SK-N-SH (cell line): Measurements from ENCODE around the gene FIBIN. TPM values are rescaled to one million over a fixed set of nuclear protein-coding genes. Genes with fewer than 3 reads are reported as not detected.

Experiments
- CTCF ChIA-PET: fragments of 300-600, 350-600 bp; formaldehyde crosslinking; extraction: SDS; loops from one replicate; lab custom pipeline; 2021; lab: Yijun Ruan, JAX
- POLR2A ChIA-PET: fragments of 350-600 bp; sonication (Branson Sonifier 250); formaldehyde crosslinking; extraction: SDS; loops from one replicate; lab custom pipeline; 2020; ENCODE audit warnings: antibody characterized with exemption, inconsistent platforms; lab: Yijun Ruan, JAX
- DNase-seq: peaks from one replicate; pipeline ENCODE4 v3.0.0; 2012
- H2AFZ ChIP-seq: fragments of 200-600 bp; sonication (generic); 2 replicates; pipeline ENCODE4 v1.8.1; 2016; ENCODE audit warnings: antibody characterized with exemption, mild to moderate bottlenecking, low read depth
- H3F3A ChIP-seq: fragments of 200-600 bp; sonication (generic); replicated peaks from 2 replicates; pipeline ENCODE3; 2016; ENCODE audit warnings: antibody characterized with exemption, mild to moderate bottlenecking; ENCODE audit not compliant: insufficient read depth
- H3K27ac ChIP-seq, 2 experiments: fragments of 200-500 bp in 1 of 2; fragments of 200-600 bp in 1 of 2; sonication (Bioruptor generic) in 1 of 2; sonication (generic), shearing (Covaris generic) in 1 of 2; 2 replicates each; pipeline versions ENCODE4 v1.5.1 to v1.6.1; 2014 to 2016; ENCODE audit warnings: low read depth in 2 of 2, inconsistent platforms in 1 of 2, low read length in 1 of 2, mild to moderate bottlenecking in 1 of 2, mixed read lengths in 1 of 2
- H3K27me3 ChIP-seq: fragments of 200-600 bp; sonication (generic), shearing (Covaris generic); 2 replicates; pipeline ENCODE4 v1.6.1; 2016; ENCODE audit warnings: mixed run types; ENCODE audit not compliant: insufficient read depth
- H3K36me3 ChIP-seq, 2 experiments: fragments of 200-500 bp in 1 of 2; fragments of 200-600 bp in 1 of 2; sonication (Bioruptor generic) in 1 of 2; sonication (generic) in 1 of 2; replicated peaks in 1 of 2; 2 replicates each; pipeline versions ENCODE3 to v1.5.1; 2014 to 2016; ENCODE audit warnings: low read length in 1 of 2, mild to moderate bottlenecking in 1 of 2; ENCODE audit not compliant: insufficient read depth in 2 of 2, control insufficient read depth in 1 of 2
- H3K4me1 ChIP-seq, 2 experiments: fragments of 200-500 bp in 1 of 2; fragments of 200-600 bp in 1 of 2; sonication (Bioruptor generic) in 1 of 2; sonication (generic), shearing (Covaris generic) in 1 of 2; 2 replicates each; pipeline versions ENCODE4 v1.5.1 to v1.6.1; 2014 to 2016; ENCODE audit warnings: low read depth in 1 of 2, low read length in 1 of 2, mixed run types in 1 of 2; ENCODE audit not compliant: insufficient read depth in 2 of 2, control insufficient read depth in 1 of 2
- H3K4me2 ChIP-seq: fragments of 200-600 bp; sonication (generic), shearing (Covaris generic); 2 replicates; pipeline ENCODE4 v1.6.1; 2017; ENCODE audit warnings: mixed run types
- H3K4me3 ChIP-seq, 2 experiments: fragments of 200-500 bp in 1 of 2; fragments of 200-600 bp in 1 of 2; sonication (Bioruptor generic) in 1 of 2; sonication (generic), shearing (Covaris generic) in 1 of 2; 2 replicates each; pipeline versions ENCODE4 v1.5.1 to v1.8.1; 2014 to 2016; ENCODE audit warnings: low read depth in 2 of 2, inconsistent platforms in 1 of 2, low read length in 1 of 2, mild to moderate bottlenecking in 1 of 2, mixed read lengths in 1 of 2, moderate library complexity in 1 of 2
- H3K79me2 ChIP-seq: fragments of 200-600 bp; sonication (generic); 2 replicates; pipeline ENCODE4 v1.8.1; 2017; ENCODE audit warnings: mild to moderate bottlenecking; ENCODE audit not compliant: insufficient read depth
- H3K9ac ChIP-seq: fragments of 200-600 bp; sonication (generic); 2 replicates; pipeline ENCODE4 v1.6.1; 2017; ENCODE audit warnings: mixed run types
- H3K9me2 ChIP-seq: fragments of 200-600 bp; sonication (generic); 2 replicates; pipeline ENCODE4 v1.6.1; 2017; ENCODE audit warnings: mixed run types
- H3K9me3 ChIP-seq: fragments of 200-600 bp; sonication (generic); 2 replicates; pipeline ENCODE4 v1.6.1; 2017; ENCODE audit warnings: mixed run types, mild to moderate bottlenecking, moderate library complexity
- H4K20me1 ChIP-seq: fragments of 200-600 bp; sonication (generic); 2 replicates; pipeline ENCODE4 v1.6.1; 2017; ENCODE audit warnings: mild to moderate bottlenecking, mixed run types; ENCODE audit not compliant: insufficient read depth
- CTCF ChIP-seq: fragments of 200-600 bp; sonication (generic); IDR thresholded peaks from 2 replicates; pipeline ENCODE4 v1.6.1; 2017; ENCODE audit warnings: antibody characterized with exemption, mild to moderate bottlenecking, moderate library complexity
- MXI1 ChIP-seq: IDR thresholded peaks from 2 replicates; pipeline ENCODE4 v1.6.1; 2012; ENCODE audit warnings: mild to moderate bottlenecking, low read depth, low read length, improper control_type of control experiment
- NFIC ChIP-seq: IDR thresholded peaks from 2 replicates; pipeline ENCODE4 v1.4.0; 2012; ENCODE audit warnings: borderline replicate concordance
- PBX3 ChIP-seq: IDR thresholded peaks from 2 replicates; pipeline ENCODE4; 2012
- RAD21 ChIP-seq: IDR thresholded peaks from 2 replicates; pipeline ENCODE4 v1.6.1; 2012; ENCODE audit warnings: mild to moderate bottlenecking, low read length
- REST ChIP-seq: IDR thresholded peaks from 2 replicates; pipeline ENCODE4 v1.6.1; 2012; ENCODE audit warnings: mild to moderate bottlenecking, low read depth, low read length, moderate library complexity
- RFX5 ChIP-seq: IDR thresholded peaks from 2 replicates; pipeline ENCODE4 v1.6.1; 2012; ENCODE audit warnings: mild to moderate bottlenecking, improper control_type of control experiment, low read length
- SMC3 ChIP-seq: IDR thresholded peaks from 2 replicates; pipeline ENCODE4 v1.6.1; 2012; ENCODE audit warnings: low read depth, low read length, improper control_type of control experiment
- TCF12 ChIP-seq: IDR thresholded peaks from 2 replicates; pipeline ENCODE4 v1.4.0; 2012
- TEAD4 ChIP-seq: IDR thresholded peaks from 2 replicates; pipeline ENCODE4 v1.4.0; 2012; ENCODE audit warnings: mild to moderate bottlenecking, borderline replicate concordance; ENCODE audit not compliant: insufficient read depth
- USF1 ChIP-seq: IDR thresholded peaks from 2 replicates; pipeline ENCODE4 v1.4.0; 2012; ENCODE audit warnings: low read depth, borderline replicate concordance
- YY1 ChIP-seq: IDR thresholded peaks from 2 replicates; pipeline ENCODE4 v1.4.0; 2012; ENCODE audit warnings: low read depth, mild to moderate bottlenecking
- WGBS: methylation state at CpG from one replicate; pipeline ENCODE4 v1.1.6; 2017; ENCODE audit warnings: low lambda C conversion rate; 5-methylcytosine and 5-hydroxymethylcytosine counted together
- polyA plus RNA-seq, 3 experiments: library from polyadenylated mRNA; depleted of rRNA; stranded (reverse); fragments of >200 nt; gene quantifications; 2 replicates each; pipeline ENCODE4 v1.2.3, GENCODE V29; 2012
- TF ChIP-seq, protein P1 (sequence below): IDR thresholded peaks from 2 replicates; pipeline ENCODE4 v1.4.0; 2012; ENCODE audit warnings: low read depth
- TF ChIP-seq, protein P2 (sequence below): fragments of 150-350 bp; IDR thresholded peaks from 2 replicates; pipeline ENCODE4 v1.6.1; 2017; ENCODE audit warnings: antibody characterized with exemption, low read length, low read depth, borderline replicate concordance

The FIBIN gene
- polyA plus RNA-seq, 1 of the 3 experiments (the other 2 are of a cell fraction) = 0.66 TPM

- H4K20me1 ChIP-seq = no peaks in the 10 kb centered on the region
- no peak overlapping the region for H3K4me3 ChIP-seq
- CTCF ChIA-PET = no interaction called here
- no peaks in the 10 kb centered on the region for H3K27me3 ChIP-seq
- no peaks in the 10 kb centered on the region for H3K9me2 ChIP-seq
- H3K9ac ChIP-seq = no peak overlapping the region
- H3K36me3 ChIP-seq = no peaks in the 10 kb centered on the region
- TF ChIP-seq PBX3 = peak; percentile 10; the same call in 1 of the 2 replicates
- TF ChIP-seq RFX5 = no peak
- TF ChIP-seq TCF12 = 0 out of 2 replicates have a peak, but pooled peaks have one; percentile 12
- H2AFZ ChIP-seq = no peak overlapping the region
- no peak overlapping the region; a peak in 1 of 4 replicates for H3K27ac ChIP-seq
- H3K9me3 ChIP-seq = no peaks in the 10 kb centered on the region
- H3K79me2 ChIP-seq = no peaks in the 10 kb centered on the region
- H3K4me1 ChIP-seq = peaks cover 6 to 12% of the 10 kb centered on the region in 2 experiments; a peak in 3 of 4 replicates
- no peak overlapping the region for H3K4me2 ChIP-seq
- no peak for DNase-seq
- POLR2A ChIA-PET = no interaction called here
- H3F3A ChIP-seq = no peaks in the 10 kb centered on the region
Observed at GRCh38 chr11:27018902-27019529, 25.1 kb downstream of the FIBIN start.

DNA sequence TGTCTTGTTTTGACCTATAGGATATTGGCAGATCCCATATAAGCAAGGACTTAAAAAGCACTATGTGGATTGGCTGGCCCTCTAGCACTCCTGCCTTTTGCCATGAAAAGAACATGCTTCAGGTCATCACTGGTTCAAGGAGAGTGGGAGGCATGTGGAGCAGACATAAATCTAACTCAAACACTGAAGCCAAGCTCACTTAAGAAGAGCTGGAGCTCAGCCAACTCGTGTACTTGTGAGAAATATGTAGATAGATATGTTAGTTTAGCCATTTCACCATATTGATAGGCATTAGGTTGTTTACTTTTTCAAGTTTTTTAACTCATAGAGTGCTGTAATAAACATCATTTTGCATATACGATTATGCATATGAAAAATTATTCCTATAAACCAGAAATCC is 26.8 kb downstream of the FIBIN start:
- Histone ChIP-seq H3K9me3 (no peaks in the 10 kb centered on the region), H2AFZ (no peak overlapping the region), H3K4me3 (no peak overlapping the region), H3K9ac (no peak overlapping the region), H3K36me3 (no peaks in the 10 kb centered on the region), H3K4me2 (no peak overlapping the region), H3K27me3 (no peaks in the 10 kb centered on the region), H3K4me1 (peaks cover 4 to 12% of the 10 kb centered on the region in 2 experiments; a peak in 3 of 4 replicates), H3K9me2 (no peaks in the 10 kb centered on the region), H3K79me2 (no peaks in the 10 kb centered on the region), H3F3A (no peaks in the 10 kb centered on the region), H3K27ac (no peak overlapping the region), H4K20me1 (no peaks in the 10 kb centered on the region)
- ChIA-PET CTCF (interaction anchor here (1.0 kb wide), 1 partner anchor 11 kb away, joined by 3 read pairs; no protein-coding TSS in a partner anchor), POLR2A (no interaction called here)
- WGBS = 60% methylated on average over 2 of the region's 2 CpGs
- no peak for DNase-seq
- TF ChIP-seq TCF12 (no peak), PBX3 (no peak), CTCF (no peak), REST (no peak), USF1 (no peak), TEAD4 (no peak), RAD21 (no peak), MXI1 (no peak), NFIC (no peak), SMC3 (no peak), YY1 (no peak)
- TF ChIP-seq, protein P1, sequence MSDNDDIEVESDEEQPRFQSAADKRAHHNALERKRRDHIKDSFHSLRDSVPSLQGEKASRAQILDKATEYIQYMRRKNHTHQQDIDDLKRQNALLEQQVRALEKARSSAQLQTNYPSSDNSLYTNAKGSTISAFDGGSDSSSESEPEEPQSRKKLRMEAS = no peak
- TF ChIP-seq, protein P2, sequence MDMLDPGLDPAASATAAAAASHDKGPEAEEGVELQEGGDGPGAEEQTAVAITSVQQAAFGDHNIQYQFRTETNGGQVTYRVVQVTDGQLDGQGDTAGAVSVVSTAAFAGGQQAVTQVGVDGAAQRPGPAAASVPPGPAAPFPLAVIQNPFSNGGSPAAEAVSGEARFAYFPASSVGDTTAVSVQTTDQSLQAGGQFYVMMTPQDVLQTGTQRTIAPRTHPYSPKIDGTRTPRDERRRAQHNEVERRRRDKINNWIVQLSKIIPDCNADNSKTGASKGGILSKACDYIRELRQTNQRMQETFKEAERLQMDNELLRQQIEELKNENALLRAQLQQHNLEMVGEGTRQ = no peak
